Fibroblast of skin of left biceps (primary cell): ENCODE results near the gene CDH26.

Experiments used
- DNase-seq, 2 experiments: peaks; one replicate each; pipeline ENCODE4 v3.0.0-alpha.2; 2013; ENCODE audit warnings: low read depth in 2 of 2

Gene CDH26

DNA sequence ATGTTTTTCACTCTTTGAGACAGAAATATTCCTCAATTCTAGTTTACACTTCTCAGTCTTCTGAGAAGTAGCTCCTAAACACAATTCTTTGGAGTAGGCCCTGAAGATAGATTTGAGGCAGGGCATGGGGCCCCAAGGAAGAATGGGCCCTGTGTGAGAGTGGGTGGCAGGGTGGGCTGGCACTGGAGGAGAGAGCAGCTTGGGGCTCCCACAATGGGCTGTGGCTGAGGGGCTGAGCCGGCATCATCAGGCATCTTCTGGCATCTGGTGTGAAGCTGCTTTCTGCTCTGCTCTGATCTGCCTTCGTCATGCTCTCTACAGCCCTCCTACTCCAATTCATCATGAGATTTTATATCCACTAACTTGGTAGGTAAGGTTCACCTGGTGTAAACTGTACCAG is 88.2 kb downstream of the CDH26 start:
- DNase-seq = no peak

DNA sequence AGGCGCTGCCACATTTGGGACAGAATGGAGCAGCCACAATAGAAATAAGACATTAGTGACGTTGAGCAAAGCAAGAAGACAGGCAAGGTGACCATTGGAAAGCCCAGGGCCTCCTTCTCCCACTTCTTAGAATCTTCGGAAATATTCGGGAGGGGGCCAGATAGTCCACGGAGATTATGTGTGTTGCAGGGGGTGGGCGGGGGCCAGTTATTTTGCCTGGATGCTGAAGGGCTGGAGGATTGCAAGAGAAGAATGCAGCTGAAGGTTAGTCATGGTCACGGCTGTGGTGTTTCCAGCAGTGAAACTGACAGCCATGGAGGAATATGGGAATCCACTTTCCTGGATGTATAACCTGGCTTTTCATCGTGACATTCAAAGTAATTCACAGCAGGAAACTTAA is 88.6 kb downstream of the CDH26 start:
- no peak for DNase-seq

DNA sequence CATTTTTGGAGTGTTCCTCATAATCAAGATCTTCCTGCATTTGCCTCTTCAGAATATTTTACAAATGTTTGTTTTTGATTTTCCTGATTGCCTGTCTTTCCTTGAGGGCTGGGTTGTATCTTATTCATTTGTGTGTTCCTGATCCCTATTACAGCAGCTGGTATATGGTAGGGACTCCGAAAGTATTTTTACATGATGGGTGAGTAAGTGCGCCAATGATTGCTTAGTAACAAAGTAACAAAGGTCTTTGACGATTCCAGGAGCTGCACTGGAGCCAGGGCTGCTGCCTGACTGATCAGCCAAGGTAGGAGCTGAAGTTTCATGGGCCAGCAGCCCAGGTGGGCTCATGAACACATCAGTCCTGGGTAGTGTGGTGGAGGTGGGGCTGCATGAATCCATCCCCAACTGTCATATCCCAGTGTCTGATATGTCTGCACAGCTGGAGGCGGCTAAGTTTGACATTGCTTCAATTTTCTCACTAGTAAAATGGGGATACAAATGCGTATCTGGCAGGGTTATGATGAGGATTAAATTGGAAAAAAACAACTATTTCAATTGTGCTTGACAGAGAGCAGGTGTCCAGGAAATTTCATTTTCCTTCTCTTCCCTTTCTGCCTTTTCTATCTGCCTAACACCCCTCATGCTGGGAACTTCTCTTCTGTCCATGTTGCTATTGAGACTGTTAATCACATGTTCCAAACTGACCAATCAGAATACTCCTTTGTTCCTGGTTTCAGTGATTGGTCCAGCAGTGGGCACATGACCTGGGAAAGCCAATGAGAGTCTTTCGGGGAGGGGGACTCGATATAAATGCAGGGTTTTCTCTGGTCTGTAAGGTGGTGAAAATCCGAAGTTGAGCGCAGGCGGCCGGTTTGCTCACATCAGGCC is 90.7 kb downstream of the CDH26 start:
- DNase-seq = no peak

DNA sequence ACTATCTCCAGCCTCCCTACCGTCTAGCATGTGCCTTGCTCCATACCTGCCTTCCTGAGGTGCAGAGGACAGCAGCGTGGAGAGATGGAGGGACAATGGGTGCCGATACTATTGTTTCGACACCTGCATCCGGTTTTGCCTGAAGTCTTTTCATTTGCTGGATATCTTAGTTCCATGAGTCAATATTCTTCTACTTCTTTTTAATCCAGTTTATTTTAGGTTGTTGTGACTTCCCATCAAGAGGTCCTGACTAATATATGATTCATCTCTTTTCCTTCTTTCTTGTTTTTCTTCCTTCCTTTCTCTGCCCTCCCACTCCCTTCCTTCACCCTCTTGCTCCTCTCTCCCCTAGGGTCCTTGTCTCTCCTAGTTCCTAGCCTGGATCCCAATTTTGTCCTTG is 91.4 kb downstream of the CDH26 start:
- no peak for DNase-seq

DNA sequence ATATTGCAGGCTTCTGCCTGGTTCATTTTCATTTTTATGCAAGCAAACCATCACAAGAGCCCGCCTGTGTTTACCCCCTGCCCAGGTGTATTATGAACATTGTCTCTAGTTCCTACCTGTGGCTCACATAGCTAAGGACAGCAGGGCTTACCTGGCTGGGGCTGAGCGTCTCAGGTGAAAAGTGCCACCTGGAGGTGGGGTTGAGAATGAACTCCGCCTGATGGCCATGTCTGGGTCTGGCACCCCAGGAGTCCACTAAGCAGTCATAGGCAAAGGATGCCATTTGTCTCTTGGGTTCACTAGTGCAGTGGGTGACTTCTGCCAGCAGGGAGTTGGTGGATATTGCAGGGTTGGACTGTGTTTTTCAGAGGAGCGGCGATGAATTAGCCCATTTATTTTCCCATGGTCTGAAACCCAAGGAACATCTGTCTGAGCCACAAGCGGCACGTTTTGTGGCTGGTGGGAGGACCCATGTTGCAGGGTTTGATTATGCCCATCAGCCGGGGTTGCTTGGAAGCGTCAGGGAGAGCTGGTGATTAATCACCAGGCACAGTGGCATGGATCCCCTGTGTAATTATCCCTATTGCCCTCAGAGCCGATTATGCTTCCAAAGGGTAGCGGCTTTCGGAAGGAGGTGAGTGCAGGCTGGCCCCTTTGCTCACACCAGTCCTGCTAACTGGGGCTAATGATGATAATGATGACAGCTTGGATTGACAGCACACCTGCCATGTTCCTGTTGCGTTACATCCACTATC is 92.1 kb downstream of the CDH26 start:
- no peak for DNase-seq

DNA sequence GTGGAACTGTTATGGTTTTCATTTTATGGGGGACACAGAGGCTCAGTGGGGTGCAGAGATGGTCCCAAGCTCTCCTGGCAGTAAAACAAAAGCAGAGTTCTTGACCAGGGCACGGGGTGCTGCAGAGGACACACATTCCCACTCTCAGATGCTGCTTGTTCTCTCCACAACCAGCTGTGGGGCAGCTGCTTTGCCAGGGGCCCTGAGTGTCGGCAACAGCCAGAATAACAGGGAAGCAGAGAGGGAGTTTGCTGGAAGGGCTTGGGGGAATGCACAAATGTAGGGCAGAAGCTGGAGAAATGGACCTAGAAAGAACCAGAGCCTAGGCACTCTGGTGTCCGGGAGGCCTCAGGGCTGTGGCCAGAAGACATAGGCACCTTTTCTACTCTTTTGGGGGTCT is 93.7 kb downstream of the CDH26 start:
- no peak for DNase-seq

DNA sequence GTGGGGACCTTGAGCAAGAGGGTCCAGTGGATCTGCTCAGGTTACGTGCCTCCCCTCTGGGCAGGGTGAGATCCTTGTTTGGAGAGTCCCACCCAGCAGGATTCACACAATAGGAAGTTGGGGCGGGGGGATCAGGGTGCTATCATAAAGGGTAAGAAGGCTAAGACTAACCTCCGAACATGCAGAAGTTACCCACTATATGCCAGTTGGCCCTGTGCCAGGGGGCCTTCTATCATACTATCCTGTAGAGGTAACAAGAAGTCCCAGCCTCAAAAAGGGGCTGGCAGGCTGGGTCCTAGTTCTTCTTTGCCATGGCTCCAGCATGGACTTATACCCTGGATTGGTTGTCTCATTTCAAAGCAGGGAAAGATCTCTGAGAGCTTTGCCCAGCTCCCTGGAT is 94.1 kb downstream of the CDH26 start:
- no peak for DNase-seq

DNA sequence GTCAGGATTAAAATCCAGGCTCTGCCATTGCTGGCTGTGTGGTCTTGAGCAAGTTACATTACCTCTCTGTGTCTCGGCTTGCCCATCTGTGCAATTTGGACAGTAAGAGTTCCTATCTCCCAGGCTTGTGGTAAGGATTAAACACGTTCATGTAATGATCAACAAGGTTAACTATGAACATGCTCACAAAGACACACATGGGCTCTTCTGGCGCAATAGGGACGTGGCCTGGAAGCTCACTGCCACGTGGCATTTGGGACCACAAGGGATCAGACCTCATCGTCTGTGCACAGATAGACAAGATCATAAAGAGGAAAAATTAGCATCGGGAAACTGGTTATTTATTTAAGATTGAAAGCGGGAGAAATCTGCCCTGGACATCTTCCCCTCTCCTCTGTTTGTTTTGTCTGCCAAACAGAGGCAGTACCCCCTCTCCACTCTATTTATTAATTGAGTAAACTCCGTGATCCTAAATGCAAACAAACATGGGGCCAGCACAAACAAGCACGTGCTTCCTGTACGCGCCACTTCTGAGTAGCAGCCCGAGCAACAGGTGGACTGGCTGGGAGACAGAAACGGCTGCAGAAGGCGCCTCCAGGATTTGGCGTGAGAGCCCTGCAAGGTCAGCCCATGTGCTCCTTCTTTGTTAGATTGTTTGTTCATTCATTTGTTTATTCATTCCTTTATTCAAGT is 95.0 kb downstream of the CDH26 start:
- no peak for DNase-seq

DNA sequence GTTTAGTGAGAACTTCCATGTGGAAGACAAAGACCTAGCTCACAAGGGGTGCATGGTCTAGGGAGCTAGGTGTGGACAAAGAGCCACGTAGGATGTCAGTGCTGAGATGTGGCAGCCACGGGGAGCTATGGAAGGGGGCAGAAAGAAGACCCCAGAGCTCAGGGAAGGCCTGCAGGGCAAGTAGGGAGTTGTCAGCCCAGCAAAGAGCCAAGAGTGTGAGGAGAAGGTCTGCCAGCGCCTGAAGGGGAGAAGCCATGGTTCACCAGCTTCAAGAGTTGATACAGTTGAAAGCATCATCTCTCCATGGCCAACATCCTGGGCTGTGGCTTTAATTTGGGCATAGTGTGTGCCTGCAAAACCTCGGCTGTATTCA is 95.6 kb downstream of the CDH26 start:
- no peak for DNase-seq

DNA sequence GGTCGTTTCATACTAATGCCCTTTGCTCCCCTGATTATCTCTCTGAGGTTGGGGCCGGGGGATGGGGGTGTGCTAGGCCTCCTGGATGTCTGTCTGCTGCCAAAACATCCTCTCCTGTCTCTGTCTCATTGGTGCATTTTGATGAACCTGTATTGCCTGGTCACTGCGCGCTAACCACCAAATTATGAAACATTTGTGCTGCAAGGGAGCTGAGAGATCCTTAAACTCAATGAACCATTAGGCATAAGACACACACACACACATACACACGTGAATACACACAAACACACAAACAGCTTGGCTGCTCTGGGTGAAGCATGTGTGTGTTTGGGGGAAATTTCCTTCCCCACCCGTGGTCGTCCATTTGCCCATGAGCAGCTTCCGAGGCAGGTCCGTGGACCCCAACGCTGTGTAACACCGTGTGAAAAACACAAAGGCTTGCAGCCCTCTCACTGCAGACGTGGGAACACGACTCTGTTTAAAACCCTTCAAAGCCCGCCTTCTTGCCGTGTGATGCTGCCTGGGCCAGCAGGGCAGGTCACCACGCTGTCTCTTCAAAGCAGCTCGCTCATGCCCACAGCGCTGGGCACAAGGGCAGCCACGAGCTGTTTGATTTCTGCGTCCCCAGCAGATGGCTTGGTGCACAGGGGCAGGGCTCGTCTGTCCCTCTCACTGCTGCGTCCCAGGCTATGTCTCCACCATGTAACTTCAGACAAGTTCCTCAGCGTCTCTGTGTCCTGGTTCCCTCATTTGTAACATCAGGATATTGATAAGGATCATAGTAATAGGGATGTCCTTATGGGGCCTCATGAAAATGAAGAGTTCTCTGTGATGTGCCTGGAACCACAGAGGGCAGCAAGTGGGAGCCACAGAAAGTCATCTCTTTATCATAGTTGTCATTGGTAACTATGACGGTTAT is 96.8 kb downstream of the CDH26 start:
- DNase-seq = no peak

DNA sequence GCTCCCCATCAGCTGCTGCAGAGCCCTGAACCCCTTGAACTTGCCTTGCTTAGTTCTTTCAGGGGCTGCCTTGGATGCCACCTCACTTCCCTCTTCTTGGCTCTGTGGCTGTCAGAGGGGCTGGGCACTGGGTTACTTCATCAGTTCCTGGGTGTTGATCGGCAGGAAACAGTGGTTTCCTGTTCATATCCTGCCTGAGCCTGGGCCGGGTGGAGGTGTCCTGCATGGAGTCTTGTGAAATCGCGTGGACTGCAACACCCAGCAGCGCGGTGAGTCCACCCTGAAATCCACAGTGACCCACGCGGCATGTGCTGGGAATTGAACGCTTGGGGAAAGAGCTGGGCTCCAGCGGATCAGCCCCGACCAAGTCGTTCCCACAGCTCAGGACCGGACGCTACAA is 97.5 kb downstream of the CDH26 start:
- DNase-seq = no peak

DNA sequence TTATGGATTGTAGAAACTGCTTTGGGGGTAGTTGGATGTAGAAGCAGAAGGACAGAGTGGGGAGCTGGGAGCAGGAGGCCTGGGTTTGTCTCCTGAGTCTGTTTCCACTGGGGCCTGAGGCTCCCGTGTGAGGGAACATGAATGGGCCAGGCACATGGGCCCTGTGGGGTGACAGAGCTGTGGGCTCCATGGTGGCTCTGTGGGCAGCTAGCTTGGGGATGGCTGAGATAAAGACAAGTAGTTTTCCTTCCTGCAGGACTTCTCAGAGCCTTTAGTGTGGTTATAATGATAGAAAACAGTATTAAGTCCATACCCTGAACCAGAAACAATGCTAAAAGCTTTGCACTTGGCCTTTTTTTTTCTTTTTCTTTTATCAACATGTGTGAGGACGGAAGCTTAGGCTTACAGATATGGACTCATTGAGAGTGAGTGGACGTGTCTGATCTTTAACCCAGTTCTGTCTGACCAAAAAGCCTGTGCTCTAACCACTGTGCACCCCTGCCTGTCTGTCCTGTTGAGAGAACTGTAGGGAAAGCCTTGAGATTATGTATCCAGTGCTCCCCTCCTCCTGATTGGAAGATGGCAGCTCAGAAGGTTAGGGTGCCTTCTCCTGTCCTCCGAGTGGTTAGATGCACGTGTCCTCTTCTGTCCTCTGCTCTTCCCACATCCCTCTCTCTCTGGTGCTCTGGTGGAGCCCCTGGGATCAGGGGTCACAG is 98.3 kb downstream of the CDH26 start:
- DNase-seq = no peak

DNA sequence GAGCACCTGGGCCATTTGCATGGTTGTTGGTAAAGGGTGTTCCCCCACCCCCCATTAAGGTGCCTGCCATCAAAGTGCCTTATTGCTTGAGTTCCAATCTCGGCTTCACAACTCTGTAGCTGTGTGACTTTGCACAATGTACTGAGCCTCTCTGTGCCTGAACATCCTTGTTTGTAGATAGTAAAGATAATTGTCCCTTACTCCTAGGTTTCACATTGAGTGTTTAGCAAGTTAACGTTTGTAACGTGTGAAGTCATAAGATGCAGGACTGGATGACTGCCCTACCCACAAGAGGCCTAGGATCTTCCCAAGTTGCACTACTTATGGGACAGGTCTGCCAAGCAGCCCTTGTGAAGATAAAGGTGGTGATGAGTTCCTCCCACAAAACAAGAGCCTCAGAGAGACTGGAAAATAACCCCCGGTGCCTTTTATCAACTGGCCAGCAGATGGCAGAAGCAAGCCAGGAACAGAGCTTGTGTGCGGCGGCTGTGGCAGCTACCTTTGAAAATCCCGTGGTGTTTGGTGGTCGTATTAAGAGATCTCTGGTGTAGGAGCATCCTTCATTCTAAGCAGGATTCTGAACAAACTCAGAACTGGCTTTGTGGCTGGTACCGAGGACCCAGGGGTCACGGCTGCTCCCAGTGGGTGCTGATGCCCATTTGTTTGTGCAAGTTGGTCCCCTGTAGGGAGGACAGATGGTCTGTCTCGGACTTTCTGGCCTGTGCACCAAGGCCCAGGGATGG is 99.1 kb downstream of the CDH26 start:
- DNase-seq = no peak

DNA sequence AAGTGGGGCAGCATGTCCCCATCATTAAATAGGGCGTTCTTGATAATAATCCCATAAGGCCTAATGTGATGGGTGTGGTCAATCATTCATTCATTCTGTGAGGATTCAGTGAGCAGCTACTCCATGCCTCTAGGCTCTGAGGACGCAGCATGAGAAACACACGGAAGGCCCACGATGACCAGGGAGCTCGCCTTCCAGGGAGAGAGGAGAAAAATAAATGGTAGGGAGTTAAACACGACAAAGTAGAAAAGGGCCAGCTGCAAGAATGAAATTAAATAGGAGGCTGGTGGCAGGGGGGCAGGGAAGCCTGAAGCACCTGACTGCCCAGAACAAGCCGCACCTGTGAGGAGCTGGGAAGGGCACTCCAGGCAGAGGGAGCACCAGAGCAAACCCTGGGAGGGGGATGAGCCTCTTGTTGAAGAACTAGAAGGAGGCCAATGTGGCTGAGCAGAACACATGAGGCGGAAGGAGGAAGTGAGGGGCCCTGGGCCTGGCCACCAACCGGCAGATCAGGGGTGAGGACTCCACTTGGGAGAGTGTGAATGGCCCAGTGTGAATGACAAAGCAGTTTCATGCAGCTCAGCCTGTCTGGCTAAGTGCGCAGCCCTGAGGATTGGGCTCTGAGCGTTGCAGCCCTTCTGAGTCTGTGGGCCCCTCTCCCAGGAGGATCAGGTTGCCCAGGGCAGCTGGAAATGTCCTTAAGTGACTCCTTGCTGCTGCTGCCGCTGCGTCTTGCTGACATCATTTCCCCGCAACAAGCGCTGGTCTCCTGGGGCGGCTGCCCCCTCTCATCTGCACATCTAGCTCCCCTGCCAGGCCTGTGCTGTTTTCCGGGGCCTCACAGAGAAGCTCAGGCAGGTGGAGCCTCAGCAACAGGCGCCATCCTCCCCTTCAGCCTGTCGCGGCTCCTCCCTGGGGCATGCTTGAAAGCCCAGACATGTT is 99.9 kb downstream of the CDH26 start:
- DNase-seq = peak in 1 of 2 experiments; percentile 48

DNA sequence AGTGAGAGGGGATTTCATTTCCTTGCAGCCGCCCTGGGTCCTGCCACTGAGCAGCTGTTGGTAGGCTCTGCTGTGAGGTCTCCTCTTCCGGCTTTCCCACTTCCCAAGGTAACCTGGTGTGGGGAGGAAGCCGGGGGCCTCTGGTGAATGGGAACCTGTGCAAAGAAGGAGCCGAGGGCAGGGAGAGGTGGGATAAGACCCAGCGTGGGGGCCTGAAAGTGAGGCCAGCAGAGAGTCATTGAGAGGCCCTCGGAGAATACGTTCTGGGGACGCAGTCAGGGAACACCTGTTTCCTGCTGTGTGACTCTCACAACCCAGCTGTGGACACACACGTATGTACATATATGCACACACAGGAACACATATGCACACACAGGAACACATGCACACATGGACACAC is 100.7 kb downstream of the CDH26 start:
- no peak for DNase-seq

DNA sequence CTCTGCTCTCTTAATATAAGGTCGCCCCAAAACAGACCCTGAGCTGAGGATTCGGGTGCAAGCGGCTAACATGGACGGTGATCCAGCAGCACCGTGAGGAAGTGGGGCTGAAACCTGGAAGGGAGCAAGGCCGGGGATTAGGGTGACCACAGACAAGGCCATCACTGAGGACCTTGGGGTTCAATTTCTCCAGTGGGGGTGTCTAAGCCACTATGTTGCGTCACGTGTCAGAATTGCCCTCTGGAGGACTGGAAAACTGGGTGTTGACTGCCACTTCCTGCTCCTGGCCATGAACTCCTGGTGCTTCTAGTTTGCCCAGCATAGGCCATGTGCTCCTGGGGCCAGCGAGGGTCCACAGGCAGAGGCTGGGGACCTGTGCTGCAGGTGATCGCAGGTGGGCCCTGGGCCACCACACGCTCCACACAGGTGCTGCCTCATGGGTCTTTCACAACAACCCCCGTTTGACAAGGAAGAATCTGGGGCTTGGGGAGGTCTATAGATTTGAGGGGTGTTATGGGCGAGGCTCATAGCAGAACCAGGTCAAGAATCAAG is 101.9 kb downstream of the CDH26 start:
- no peak for DNase-seq

DNA sequence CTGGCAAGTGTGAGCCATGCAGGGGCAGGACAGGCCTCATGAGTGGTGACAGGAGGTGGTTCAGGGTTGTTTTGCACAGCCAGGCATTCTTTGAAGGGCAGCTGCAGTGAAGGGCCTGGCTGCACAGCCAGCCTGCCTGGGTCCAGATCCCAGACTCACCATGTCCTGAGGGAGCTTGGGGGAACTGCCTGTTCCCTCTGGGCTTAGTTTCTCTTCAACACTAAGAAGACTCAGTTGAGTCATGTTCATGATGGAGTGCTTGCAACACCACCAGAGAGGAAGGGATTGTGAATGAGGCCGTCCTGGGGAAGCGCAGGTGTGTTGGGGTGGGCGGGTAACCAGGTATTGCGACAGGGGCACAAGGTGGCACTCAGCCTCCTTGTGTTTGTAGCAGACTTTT is 102.4 kb downstream of the CDH26 start:
- DNase-seq = no peak

DNA sequence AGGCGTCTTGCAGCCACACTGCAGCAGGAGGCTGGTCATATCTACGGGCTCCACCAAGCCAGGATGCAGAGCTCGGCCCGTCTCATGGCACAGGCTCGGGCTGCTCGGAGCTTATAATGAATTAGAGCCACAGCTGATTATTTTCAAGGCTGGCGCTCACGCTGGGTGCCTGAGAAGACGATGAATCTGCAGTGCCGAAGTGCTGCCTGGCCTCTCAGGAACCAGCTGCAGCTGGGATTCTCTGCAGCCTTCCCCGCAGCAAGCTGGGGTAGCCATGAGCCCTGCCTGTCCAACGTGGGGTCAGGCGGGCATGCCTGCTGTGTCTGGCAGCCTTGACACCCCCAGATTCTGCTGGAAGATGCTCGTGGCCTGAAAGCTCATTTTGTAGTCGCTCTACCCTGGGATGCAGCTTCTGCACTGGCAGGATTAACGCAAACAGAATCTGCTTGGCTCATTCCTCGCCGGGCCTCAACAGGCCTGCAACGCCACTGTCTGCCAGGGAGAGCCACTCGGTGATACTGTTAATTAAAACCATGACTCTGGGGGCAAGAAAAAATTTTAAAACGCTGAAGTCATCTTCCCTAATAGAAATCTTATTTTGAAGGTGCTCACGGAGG is 104.3 kb downstream of the CDH26 start:
- DNase-seq = no peak
